K562 (cell line): ENCODE data around the gene PYCR2. TPM values are rescaled to one million over a fixed set of nuclear protein-coding genes. Genes with fewer than 3 reads are reported as not detected.

Experiments
- ARHGAP35 ChIP-seq: fragments of 450-650 bp; IDR thresholded peaks from 2 replicates; pipeline ENCODE4 v1.6.1; 2018; ENCODE audit not compliant: partially characterized antibody
- CBX1 ChIP-seq: sonication (generic); IDR thresholded peaks from 2 replicates; pipeline ENCODE4 v1.6.1; 2016; ENCODE audit warnings: antibody characterized with exemption, low read depth, mild to moderate bottlenecking
- CHD4 ChIP-seq: fragments of 200-600 bp; sonication (generic); IDR thresholded peaks from 3 replicates; pipeline ENCODE4 v1.6.1; 2012; ENCODE audit warnings: low read depth, mild to moderate bottlenecking, mixed read lengths, low read length, inconsistent platforms; ENCODE audit not compliant: insufficient read depth, insufficient replicate concordance, poor library complexity, severe bottlenecking
- E4F1 ChIP-seq: fragments of 250-450 bp; sonication (Bioruptor Pico); IDR thresholded peaks from 2 replicates; pipeline ENCODE4 v1.5.0; 2021; ENCODE audit warnings: mild to moderate bottlenecking, borderline replicate concordance
- HMGN3 ChIP-seq: IDR thresholded peaks from 2 replicates; pipeline ENCODE4 v1.6.1; 2011; ENCODE audit warnings: borderline replicate concordance, low read depth, mild to moderate bottlenecking, mixed read lengths, low read length; ENCODE audit not compliant: insufficient read length; ENCODE audit errors: extremely low read depth
- JUNB ChIP-seq: fragments of 450-650 bp; formaldehyde crosslinking; conservative IDR thresholded peaks from 2 replicates; pipeline ENCODE4 v1.4.0; 2020; ENCODE audit warnings: mild to moderate bottlenecking
- KAT7 ChIP-seq: sonication (generic); formaldehyde crosslinking; IDR thresholded peaks from 2 replicates; pipeline ENCODE4 v1.8.0; 2022; ENCODE audit warnings: missing genetic modification reagents, mild to moderate bottlenecking, borderline replicate concordance
- POLR2AphosphoS5 ChIP-seq: IDR thresholded peaks from 2 replicates; pipeline ENCODE4 v1.6.1; 2011; ENCODE audit warnings: mild to moderate bottlenecking, low read depth, low read length, moderate library complexity; ENCODE audit not compliant: control insufficient read depth, insufficient read depth
- POU5F1 ChIP-seq: fragments of 150-350 bp; IDR thresholded peaks from 2 replicates; pipeline ENCODE4 v1.6.1; 2014; ENCODE audit warnings: borderline replicate concordance, low read length, low read depth, mild to moderate bottlenecking; ENCODE audit not compliant: partially characterized antibody
- TAF15 ChIP-seq: fragments of 200-400 bp; formaldehyde crosslinking; IDR thresholded peaks from 2 replicates; pipeline ENCODE4 v1.6.1; 2017; ENCODE audit warnings: mild to moderate bottlenecking, low read depth, low read length, moderate library complexity
- TEAD1 ChIP-seq, 2 experiments: fragments of 450-650 bp in 1 of 2; sonication (generic) in 1 of 2; formaldehyde crosslinking; IDR thresholded peaks; 2 replicates each; pipeline versions ENCODE4 v1.4.0 to v1.8.0; 2020 to 2022; ENCODE audit warnings: mild to moderate bottlenecking in 2 of 2, missing genetic modification reagents in 1 of 2
- ZFPM2 ChIP-seq: fragments of 250-450 bp; sonication (Bioruptor Pico); IDR thresholded peaks from 2 replicates; pipeline ENCODE4 v1.5.1; 2022; ENCODE audit warnings: mild to moderate bottlenecking
- ZNF586 ChIP-seq: fragments of 450-650 bp; formaldehyde crosslinking; conservative IDR thresholded peaks from 2 replicates; pipeline ENCODE4 v1.4.0; 2020; ENCODE audit warnings: mild to moderate bottlenecking, moderate library complexity
- polyA plus RNA-seq, 8 experiments: library from polyadenylated mRNA; depleted of rRNA in 4 of 8; stranded (reverse) in 5 of 8; unstranded in 3 of 8; fragments of >200 nt; fragmentation: Nextera tagmentation in 2 of 8; fragmentation: Illumina TruSeq in 1 of 8; extraction: Ambion mirVana in 2 of 8; extraction: Trizol in 1 of 8; gene quantifications; 2 replicates each; pipeline versions ENCODE4 v1.2.1 to v1.2.3, GENCODE V29; 2011 to 2014; ENCODE audit warnings: inconsistent platforms in 1 of 8, missing spikeins in 1 of 8
- total RNA-seq, 7 experiments: library from RNA; depleted of rRNA in 6 of 7; stranded (reverse); fragments of >200 nt in 6 of 7; fragmentation: Illumina TruSeq in 2 of 7; extraction: Trizol in 2 of 7; gene quantifications; 2 replicates each; pipeline versions ENCODE4 v1.2.1 to v1.2.3, GENCODE V29; 2011 to 2021; ENCODE audit warnings: low replicate concordance in 1 of 7
- TF ChIP-seq, protein P1 (sequence below): fragments of 250-450 bp; sonication (Bioruptor Pico); IDR thresholded peaks from 2 replicates; pipeline ENCODE4 v1.4.0; 2020; ENCODE audit warnings: mild to moderate bottlenecking
- TF ChIP-seq, protein P2 (sequence below): fragments of 450-650 bp; IDR thresholded peaks from 2 replicates; pipeline ENCODE4 v1.6.1; 2016; ENCODE audit warnings: mild to moderate bottlenecking

PYCR2 gene
- total and polyA plus RNA-seq, 9 of the 15 experiments (the other 6 are each of a cell fraction or from before 2014, with no cell fraction given): 5.5 to 219 (median 127) TPM

- TF ChIP-seq POLR2AphosphoS5 (peak; percentile 47), KAT7 (CRISPR knock-in tag) (peak; percentile 97), ZFPM2 (CRISPR knock-in tag) (no peak), ARHGAP35 (no peak), TEAD1 (CRISPR knock-in tag; IDR thresholded peaks at IDR 0.05) (peak in 1 of 2 experiments; percentile 84; a peak in 2 of 4 replicates), TAF15 (no peak), HMGN3 (peak; percentile 95), CBX1 (peak; percentile 61; the same call in 1 of the 2 replicates), POU5F1 (no peak), ZNF586 (CRISPR knock-in tag) (no peak; the same call in 1 of the 2 replicates), CHD4 (no peak), JUNB (no peak), E4F1 (CRISPR knock-in tag) (no peak)
- TF ChIP-seq, protein P1, sequence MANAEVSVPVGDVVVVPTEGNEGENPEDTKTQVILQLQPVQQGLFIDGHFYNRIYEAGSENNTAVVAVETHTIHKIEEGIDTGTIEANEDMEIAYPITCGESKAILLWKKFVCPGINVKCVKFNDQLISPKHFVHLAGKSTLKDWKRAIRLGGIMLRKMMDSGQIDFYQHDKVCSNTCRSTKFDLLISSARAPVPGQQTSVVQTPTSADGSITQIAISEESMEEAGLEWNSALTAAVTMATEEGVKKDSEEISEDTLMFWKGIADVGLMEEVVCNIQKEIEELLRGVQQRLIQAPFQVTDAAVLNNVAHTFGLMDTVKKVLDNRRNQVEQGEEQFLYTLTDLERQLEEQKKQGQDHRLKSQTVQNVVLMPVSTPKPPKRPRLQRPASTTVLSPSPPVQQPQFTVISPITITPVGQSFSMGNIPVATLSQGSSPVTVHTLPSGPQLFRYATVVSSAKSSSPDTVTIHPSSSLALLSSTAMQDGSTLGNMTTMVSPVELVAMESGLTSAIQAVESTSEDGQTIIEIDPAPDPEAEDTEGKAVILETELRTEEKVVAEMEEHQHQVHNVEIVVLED: peak; percentile 65; the same call in 1 of the 2 replicates
- TF ChIP-seq, protein P2, sequence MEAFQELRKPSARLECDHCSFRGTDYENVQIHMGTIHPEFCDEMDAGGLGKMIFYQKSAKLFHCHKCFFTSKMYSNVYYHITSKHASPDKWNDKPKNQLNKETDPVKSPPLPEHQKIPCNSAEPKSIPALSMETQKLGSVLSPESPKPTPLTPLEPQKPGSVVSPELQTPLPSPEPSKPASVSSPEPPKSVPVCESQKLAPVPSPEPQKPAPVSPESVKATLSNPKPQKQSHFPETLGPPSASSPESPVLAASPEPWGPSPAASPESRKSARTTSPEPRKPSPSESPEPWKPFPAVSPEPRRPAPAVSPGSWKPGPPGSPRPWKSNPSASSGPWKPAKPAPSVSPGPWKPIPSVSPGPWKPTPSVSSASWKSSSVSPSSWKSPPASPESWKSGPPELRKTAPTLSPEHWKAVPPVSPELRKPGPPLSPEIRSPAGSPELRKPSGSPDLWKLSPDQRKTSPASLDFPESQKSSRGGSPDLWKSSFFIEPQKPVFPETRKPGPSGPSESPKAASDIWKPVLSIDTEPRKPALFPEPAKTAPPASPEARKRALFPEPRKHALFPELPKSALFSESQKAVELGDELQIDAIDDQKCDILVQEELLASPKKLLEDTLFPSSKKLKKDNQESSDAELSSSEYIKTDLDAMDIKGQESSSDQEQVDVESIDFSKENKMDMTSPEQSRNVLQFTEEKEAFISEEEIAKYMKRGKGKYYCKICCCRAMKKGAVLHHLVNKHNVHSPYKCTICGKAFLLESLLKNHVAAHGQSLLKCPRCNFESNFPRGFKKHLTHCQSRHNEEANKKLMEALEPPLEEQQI: no peak
Observed at GRCh38 chr1:225881959-225882693, 41.9 kb downstream of the PYCR2 start, which contains the start of gene TMEM63A (continued).
